Astrocyte (in vitro differentiated cells and primary cell): ENCODE measurements around the gene LRMDA.

Source experiments
- CTCF ChIP-seq: IDR thresholded peaks from 2 replicates; pipeline ENCODE4 v1.5.1; 2011; ENCODE audit warnings: low read depth, mild to moderate bottlenecking, inconsistent platforms, low read length, moderate library complexity; ENCODE audit not compliant: insufficient read depth
- EZH2 ChIP-seq: IDR thresholded peaks from 2 replicates; pipeline ENCODE4 v1.6.1; 2012; ENCODE audit warnings: mild to moderate bottlenecking, low read length, inconsistent platforms; ENCODE audit not compliant: insufficient read depth

GRCh38 chr10:75461672-75462649 lies 30.5 kb downstream of the LRMDA start:
- TF ChIP-seq CTCF (no peak), EZH2 (no peak)
